COR-L47 (cell line): ENCODE data around the gene SLC7A14.

ENCODE experiments used
- DNase-seq: peaks from one replicate; lab custom pipeline; 2025; lab: John Stamatoyannopoulos, UW

The SLC7A14 gene

DNA sequence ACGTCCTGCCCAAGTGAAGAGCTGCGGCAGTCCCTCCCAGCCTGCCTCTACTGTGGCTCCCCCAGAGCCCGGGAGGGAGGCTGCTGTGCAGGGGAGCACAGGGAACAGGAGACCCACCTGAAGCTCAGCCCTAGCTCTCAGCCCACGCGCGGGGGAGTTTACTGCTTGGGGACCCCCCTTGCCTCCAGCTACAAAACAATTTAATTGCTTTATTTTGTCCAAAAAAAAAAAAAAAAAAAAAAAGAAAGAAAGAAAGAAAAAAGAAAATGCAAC lies 89.1 kb downstream of the SLC7A14 start:
- DNase-seq, result no peak

DNA sequence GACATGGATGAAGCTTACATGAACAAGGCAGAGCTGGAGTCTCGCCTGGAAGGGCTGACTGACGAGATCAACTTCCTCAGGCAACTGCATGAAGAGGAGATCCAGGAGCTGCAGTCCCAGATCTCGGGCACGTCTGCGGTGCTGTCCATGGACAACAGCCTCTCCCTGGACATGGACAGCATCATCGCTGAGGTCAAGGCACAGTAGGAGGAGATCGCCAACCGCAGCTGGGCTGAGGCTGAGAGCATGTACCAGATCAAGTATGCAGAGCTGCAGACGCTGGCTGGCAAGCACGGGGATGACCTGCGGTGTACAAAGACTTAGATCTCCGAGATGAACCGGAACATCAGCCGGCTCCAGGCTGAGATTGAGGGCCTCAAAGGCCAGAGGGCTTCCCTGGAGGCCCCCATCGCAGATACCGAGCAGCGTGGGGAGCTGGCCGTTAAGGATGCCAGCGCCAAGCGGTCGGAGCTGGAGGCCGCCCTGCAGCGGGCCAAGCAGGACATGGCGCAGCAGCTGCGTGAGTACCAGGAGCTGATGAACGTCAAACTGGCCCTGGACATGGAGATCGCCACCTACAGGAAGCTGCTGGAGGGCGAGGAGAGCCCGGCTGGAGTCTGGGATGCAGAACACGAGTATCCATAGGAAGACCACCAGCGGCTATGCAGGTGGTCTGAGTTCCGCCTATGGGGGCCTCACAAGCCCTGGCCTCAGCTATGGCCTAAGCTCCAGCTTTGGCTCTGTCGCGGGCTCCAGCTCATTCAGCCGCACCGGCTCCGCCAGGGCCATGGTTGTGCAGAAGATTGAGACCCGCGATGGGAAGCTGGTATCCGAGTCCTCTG lies 89.6 kb downstream of the SLC7A14 start:
- no peak for DNase-seq

DNA sequence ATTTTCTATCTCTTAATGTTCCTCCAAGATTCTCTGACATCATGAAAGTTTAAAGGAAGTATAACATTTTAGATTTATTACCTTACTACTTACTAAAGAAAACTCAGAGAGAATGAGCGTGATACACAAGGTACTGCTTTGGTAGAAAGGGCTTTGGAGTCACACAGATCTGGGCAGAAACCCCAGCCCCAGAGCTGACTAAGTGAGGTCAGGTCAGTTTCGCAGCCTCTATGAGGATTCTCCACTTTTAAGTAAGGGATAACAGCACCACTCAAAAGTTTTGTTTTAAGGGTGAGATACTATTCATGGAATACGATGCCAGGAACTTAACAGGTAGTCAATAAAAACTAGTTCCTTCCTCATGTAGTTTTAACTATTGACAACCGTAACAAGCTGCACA lies 91.1 kb downstream of the SLC7A14 start:
- DNase-seq, result no peak

DNA sequence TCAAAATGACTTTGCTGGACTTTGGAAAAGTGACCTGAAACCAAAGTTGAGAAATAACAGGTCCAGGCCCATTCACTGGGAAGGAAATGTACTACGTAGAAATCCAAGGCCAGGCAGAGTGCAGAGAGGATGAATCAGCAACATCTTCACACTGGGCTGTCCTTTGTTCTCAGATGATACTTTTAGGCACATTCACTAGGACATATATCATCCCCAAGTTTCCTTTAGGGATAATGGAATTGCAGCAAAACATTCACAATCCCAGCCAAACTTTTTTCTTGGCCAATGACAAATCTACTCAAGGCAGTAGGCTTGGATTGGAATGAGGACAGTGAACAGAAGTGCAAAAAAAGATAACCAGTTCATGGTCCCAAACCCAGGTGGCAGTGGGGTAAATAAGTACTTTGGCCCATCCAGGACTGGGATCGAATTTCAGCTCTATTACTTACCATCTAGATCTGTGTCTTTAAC lies 92.1 kb downstream of the SLC7A14 start:
- DNase-seq, result no peak

DNA sequence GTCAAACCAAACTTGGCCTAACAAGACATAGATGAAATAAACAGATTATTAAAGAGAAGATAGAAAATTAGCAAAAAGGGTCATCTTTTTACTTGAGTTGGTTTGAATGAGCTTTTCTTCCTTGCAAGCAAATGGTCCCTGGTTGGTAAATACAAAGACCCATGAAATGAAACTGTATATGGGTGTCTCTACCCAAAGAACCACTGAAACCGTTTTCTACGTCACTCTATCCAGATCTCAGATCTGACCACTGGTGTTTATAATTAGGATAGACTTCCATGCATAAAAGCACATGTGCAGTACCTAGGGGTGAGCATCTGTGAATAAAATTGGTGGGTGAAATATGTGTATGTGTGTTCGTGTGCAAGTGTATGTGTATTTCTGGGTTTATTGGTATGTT lies 94.0 kb downstream of the SLC7A14 start:
- no peak for DNase-seq

DNA sequence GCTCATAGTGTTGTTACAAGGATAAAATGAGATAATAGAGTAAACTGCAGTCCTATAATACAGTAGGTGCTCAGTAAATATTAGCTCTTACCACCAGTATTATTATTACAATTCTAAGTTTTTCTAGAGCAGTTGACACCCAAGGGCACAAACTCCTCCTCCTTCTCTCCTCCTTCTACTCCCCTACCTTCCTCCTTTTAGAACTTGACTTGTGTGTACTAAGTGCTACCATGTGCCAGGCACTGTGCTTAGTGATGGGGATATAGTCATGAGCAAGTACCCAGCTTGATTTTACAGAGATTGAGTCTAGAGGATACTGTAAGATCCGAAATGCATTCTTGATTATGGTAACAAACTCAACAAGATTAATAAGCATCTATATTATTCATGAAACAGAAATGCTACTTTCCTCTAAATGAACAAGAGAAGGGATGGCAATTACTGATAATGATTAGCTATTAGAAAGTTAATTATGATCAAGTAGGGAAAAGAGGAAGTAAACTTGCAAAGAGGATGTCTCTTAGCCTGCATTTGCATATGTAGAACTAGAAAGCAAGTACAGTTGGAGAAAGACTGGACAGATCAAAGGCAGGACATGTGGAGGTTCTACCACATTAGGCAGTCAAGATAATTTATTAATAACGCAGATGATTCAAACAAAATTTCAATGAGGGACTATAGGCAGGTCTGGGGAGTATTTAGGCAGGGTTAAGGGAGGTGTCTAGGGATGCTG lies 94.9 kb downstream of the SLC7A14 start:
- no peak for DNase-seq

DNA sequence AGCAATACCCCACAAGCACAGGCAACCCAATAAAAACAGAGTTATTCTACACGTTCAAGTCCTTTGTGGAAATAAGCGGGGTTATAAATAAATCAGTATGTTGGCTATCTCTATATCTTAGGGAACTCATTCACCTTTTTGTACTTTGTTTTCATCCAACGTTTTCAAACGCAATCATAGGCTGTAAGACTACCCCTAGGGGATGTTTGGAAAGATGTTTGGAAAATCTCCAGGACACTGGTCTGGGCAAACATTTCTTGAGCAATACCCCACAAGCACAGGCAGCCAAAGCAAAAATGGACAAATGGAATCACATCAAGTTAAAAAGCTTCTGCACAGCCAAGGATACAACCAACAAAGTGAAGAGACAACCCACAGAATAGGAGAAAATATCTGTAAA lies 97.1 kb downstream of the SLC7A14 start:
- DNase-seq, result peak; percentile 60

DNA sequence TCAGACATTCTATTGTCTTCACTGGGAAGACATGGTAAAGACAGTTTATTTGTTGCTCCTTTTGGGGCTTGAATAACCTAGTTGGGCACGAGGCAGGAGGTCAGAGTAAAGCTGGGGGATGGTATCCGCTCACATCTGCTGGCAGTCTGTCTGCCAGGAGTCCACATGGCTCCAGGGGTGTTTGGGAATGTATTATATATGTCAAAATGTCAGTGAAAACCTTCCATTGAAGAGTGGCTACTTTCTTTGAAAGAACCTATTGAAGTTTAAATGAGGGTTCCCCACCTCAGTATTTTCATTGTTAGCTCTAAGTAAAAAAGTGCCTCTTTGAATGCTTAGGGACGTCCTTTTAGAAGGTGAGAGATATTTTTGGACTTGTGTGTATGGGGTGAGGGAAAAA lies 98.8 kb downstream of the SLC7A14 start:
- no peak for DNase-seq

DNA sequence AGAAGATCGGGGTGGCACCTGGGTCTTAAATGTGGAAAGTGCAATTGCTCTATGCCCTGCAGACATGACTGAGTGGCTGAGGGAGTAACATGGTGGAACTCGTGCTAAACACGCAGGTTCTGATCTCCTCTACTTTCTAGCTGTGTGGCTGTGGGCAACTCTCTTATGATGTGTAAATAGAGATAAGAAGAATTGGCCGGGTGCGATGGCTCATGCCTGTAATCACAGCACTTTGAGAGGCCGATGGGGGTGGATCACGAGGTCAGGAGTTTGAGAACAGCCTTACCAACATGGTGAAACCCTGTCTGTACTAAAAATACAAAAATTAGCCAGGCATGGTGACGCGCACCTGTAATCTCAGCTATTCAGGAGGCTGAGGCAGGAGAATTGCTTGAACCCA lies 99.5 kb downstream of the SLC7A14 start:
- no peak for DNase-seq

DNA sequence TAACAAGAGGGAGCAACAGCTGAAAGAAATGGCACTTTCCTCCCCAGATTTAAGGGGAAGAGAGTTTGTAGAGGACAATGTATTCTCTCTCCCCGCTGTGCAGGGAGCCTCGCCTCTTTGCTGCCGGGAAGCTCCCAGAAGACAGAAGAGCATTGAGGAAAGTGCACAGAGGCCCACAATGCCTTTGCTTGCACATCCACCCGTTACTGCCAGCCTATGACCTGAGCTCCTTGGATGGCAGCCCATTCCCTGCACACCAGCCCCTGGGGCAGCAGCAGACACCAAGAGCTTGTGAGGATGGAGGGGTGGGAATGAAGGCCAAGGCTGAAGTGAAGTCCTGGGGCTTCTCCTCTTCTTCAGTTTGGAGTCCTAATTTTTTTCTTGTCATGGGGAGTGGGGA lies 100.2 kb downstream of the SLC7A14 start:
- DNase-seq, result no peak

DNA sequence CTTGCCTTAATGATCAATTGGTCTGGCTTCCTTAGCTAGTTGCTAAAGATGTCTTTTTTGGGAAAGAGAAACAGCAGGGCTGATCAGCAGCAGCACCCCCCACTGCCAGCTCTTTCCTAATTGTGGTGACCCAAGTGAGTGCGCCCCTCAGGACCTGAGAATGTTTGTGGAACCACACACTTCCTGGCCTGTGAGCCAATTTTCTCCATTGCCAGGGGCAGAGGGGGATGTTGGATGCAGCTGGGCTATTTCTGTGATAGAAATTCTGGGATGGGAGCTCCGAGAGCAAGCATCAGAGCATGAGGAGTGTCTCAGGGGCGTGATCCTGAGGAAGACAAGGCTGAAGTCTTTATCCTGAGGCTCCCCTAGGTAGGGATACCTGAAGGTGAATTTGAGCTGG lies 100.6 kb downstream of the SLC7A14 start:
- DNase-seq, result no peak

DNA sequence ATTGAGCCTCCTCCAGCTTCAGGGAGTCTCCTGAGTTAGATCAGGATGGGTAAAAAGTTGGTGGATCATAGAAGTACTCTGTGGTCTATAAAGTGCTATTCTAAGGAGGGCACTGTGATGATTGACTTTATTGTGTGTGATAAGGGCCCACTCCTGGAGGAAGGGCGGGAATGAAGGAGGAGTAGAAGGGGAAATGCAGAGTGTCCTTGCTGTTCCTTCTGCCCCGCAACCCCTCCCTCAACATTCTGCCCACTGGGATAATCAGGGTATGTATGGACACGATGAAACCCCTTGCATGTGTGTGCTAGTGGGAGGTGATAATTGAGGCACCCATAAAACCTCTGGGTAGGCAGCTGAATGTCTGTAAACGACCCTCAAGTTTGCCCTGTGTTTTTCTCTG lies 101.0 kb downstream of the SLC7A14 start:
- DNase-seq, result no peak

DNA sequence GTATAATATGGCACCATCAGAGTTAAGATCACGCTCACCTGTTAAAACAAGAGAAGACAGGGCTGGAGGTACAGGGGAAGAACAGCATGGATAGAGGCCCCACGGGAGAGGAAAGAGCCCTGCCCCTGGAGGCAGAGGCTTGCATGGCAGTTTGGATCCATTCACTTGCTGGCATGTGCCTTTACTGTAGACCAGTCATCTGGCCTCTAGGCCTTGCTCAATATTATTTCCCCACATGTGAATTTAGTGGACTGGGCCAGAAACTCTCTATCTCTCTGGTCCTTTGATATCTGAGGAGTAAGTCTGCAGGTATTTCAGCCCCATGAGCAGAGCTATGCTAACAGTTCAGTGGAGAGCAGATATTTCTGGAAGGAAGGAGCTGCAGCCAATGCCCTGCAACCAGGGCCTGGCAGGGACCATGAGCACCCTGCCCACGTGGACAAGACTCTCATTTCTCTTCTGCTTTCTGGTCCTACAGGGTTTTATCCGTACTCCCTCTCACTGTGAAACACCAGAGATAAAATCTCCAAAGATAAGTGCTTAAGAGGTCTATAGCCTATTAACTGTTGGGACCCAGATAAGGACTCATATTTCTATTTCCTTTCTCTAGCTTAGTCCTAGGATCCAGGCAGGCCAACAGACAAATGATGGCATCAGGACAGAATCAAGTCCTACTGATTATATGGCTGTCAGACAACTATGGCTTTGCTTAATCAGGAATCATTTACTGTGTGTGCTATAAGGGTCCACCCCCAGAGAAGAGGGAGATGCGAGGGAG lies 102.2 kb downstream of the SLC7A14 start:
- no peak for DNase-seq

DNA sequence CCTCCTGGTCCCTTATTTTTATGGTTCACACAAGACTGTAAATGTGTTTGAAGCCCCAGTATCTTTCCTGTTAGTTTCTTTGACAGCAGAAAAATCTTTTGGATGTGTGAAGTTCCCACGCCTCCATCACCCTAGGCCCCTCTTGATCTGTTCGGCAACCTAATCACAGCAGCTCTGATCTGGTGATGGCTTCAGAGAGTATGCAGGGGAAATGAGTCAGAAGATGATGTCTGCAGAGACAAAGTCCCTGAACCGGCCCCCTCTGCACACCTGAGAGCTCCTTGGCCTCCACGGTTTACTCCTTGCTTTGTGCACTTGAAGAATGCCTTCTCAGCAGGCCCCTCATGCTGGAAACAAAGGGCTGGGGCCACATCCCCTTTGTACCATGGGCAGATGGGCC lies 103.7 kb downstream of the SLC7A14 start:
- no peak for DNase-seq

DNA sequence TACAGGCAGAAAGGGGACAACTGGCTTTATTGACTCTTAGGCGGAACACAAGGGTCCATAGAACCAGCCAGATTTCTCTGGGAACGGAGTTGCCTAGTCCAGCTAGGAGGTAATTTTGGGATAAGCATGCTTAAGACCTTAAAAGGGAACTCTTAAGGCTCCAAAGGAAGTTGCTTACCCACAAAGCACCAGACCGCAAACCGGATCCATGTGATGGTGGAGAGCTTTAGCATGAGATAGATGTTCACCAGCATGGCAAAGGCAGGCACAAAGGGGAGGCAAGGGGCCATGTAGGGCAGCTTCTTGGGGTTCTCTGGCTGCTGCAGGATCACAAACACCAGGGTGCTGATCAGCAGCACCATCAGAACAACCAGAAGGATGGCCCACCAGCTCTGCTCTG lies 105.8 kb downstream of the SLC7A14 start:
- no peak for DNase-seq

DNA sequence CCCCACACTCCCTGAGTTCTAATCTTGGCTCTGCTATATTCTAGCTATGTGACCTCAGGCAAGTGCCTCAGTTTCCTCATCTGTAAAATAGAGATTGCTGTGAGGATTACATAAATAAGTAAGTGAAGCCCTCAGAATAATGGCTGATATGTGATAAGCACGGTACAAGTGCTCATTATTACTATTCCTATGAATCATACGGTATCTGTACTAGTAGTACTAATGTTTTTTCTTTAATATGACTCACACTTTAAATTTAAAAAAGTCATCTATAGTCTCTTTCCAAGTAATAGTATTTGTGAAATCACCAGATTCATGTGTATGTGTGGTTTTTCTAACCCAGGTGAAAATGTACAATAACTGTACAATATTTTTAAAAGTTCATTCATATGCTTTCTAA lies 108.5 kb downstream of the SLC7A14 start:
- no peak for DNase-seq

DNA sequence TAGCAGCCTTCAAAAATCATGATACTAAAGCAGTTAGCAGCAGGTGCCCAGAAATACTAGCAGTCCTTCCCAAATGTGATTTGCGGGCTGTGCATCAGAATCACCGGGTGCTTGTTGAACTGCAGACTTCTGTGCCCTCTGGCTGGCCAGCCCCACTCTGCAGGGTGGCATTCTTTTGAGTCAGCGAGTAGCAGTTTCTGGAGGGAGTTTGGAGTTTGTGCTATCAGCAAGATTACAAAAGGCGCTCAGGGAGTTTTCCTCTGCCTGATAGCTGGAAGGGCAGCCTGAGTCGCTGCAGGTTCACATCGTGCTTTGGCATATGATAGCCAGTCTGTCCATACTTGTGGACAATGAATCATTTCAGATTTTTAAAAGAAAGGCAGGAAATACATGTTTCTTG lies 109.6 kb downstream of the SLC7A14 start:
- no peak for DNase-seq

DNA sequence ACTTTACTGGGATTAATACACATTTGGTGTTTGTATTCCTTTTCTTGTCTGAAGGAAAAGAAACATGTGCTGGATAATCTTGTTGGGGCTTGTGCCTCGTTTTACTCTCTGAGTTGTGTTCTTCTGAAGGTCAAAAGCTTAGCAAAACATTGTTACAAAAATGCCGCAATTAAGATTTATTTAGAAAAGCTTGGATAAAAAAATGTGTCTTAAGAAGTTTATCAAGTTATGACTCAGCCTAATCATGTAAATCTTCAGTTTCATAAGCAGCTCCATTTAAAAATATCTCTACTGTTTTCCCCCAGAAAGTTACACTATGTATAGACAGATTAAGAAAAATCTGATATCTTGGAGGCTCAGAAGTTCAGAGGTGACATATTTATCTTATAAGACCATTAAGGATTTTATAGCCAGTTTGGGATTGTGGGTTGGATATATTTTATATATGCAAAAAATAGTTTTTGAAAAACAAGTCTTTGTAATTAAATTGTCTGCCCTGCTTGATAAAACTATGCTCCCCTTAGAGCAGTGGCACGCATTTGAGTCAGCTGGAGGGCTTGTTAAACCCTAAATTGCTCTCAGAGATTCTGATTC lies 110.7 kb downstream of the SLC7A14 start:
- DNase-seq, result no peak

DNA sequence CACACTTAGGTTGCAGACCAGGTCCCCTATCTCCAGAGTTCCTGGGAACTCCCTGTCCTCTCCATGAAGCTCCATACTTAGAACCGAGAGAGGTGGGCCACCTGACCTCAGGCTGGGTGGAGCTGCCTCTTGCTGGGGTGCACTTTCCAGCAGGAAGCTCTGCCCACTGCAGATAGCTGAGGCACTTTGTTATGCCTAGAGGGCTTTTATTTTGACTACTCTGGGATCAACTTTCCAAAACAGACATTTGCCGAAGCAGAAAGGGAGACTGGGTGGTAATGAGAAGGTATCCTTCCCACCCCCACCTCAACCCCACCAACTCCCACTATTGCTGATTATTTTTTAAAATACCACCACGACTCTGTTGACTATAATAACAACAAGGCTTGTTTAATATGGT lies 112.5 kb downstream of the SLC7A14 start:
- DNase-seq, result no peak

DNA sequence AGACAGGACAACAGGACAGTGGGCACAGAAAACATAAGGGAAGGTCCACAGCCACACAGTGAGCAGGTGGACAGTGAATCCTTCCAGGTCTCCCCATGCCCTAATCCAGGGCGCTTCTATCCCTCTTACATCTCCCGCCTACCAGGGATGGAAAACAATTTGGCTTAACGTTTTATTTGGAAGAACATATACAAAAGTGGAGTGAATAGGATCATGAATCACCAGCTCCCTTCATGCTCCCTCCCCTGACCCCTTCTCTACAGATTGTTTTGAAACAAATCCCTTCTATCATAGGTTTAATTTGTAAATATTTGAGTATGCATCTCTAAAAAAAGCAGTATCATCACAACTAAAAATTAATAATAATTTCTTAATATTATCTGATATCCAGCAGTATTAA lies 114.7 kb downstream of the SLC7A14 start:
- no peak for DNase-seq

DNA sequence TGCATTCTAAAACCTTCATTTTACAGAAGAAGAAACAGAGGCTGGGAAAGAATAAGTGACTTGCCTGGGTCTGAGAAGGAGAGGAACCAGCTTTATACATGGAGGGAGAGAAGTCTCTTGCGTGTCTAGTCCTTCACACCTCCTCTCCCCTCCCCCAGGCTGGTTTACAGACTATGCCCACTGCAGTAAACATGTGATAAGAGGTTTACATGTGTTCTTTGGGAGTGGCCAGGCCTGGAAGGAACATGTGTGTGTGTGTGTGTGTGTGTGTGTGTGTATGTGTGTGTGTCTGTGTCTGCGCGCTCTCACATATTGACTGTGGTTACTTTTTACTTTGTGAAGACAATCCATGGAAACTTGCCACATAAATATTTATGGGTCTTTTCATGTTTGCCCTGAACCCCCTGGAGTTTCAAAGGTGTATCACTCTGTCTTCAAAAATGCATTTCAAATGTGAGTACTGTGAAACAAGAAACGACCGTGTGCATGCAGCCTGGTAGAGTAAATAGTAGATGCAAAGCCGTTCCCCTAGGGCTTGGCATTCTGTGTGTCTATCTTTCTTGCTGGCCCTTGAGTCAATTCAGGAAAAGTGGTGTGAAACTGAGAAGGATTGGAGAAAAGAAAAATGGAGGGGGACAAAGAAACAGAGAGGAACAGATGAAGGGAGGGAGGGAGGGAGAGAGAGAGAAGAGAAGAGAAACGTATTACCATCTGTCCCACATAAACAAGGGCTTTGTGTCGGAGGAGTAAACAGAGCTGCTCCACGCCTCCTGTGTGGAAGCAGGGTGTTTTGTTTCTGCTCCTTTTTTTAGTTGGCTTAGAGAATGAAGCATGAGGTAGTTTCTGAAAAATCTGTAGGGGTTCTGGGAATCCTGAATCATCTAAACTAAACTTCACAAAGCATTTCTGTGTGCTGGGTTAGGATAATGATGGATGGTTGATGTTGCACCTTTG lies 115.5 kb downstream of the SLC7A14 start:
- DNase-seq, result peak; percentile 33
